Medulla oblongata (tissue), 1 donor: ENCODE results near the gene SELENOI.
"Not testable (repeated sequence)": the region's sequence is repeated elsewhere in the genome, so short reads cannot be mapped to it uniquely, and the experiment has no call there.

Experiments
- DNase-seq: peaks from one replicate; pipeline ENCODE4 v3.0.0-alpha.2; 2015; ENCODE audit errors: extremely low spot score

SELENOI gene

GRCh38 chr2:26356771-26357170 lies 10.8 kb downstream of the SELENOI start:
- DNase-seq: no peak

DNA sequence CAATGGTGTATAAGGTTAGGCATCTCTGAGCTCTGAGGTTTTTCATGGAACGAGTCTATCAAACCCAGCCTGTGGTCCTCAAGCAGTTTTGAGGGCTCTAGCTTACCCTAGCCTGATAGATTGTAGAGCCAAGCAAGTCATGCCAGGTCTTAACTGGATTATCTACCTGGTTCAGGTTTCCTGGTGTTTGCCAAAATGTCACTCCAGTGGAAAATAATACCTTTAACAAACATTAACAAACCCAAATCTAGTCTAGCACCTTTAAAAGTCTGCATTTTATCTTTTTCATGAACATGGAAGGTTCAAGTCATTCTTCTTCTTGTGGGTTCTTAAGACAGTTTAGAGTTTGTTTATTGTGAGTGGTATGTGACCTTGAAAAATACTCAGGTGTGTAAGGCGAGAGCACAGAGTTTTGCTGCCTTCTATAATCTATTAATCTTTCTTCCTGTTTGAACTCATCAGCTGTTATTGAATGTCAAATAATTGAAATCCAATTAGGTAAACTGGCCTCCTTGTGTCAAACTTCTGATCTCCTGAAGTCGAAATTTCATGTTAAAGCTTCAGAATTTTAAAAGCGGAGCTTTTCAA lies 14.0 kb downstream of the SELENOI start:
- DNase-seq: no peak

- DNase-seq: no peak
Observed at GRCh38 chr2:26363323-26363722, 17.4 kb downstream of the SELENOI start.

GRCh38 chr2:26363958-26364357 lies 18.0 kb downstream of the SELENOI start:
- no peak for DNase-seq

DNA sequence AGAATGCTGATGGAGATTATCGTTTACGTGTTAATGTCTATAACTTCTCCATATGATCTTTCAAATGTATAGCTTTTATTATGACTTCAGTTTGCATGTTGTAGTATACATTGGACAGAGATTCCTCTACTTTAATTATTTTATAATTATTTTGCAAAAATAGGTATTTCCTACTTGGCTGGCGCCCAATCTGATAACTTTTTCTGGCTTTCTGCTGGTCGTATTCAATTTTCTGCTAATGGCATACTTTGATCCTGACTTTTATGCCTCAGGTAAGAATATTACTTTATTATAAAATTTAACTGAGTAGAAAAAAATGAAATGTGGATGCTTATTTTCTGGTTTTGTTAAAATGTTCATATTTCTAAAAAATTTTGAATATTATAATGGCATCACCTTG lies 18.7 kb downstream of the SELENOI start:
- DNase-seq: no peak

- DNase-seq: no peak
Observed at GRCh38 chr2:26366957-26367356, 21.0 kb downstream of the SELENOI start.

DNA sequence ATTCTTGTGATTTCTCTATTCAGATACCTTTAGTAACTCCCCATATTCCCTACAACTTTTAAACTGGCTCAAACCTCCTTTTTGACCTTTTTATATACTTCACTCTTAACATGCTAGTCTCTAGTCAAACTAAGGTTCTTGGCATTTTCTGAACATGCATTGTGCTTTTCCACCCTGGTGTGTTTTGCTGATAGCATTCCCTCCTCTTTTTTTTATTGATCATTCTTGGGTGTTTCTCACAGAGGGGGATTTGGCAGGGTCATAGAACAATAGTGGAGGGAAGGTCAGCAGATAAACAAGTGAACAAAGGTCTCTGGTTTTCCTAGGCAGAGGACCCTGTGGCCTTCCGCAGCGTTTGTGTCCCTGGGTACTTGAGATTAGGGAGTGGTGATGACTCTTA lies 23.7 kb downstream of the SELENOI start:
- DNase-seq: not testable (repeated sequence)

DNA sequence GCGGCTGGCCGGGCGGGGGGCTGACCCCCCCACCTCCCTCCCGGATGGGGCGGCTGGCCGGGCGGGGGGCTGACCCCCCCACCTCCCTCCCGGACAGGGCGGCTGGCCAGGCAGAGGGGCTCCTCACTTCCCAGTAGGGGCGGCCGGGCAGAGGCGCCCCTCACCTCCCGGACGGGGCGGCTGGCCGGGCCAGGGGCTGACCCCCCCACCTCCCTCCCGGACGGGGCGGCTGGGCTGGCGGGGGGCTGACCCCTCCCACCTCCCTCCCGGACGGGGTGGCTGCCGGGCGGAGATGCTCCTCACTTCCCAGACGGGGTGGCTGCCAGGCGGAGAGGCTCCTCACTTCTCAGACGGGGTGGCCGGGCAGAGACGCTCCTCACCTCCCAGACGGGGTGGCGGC lies 25.0 kb downstream of the SELENOI start:
- not testable (repeated sequence) for DNase-seq

- DNase-seq: no peak
Observed at GRCh38 chr2:26376799-26377198, 30.9 kb downstream of the SELENOI start.

DNA sequence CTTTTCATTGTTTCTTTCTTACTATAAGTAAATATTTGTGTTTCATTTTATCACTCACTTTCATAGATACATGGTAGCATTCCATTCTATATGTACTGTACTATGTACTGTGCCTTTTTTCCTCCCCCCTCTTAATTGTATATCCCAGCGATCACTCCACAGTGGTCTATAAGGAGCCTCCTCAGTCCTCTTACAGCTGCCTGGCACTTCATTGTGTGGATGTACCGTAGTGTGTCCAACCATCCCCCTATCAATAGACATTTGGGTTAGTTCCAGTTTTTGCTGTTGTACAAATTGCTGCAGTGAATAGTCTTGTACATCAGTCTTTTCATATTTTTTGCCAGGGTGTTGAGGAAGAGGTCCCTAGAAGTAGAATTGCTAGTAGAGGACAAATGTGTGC lies 34.3 kb downstream of the SELENOI start:
- no peak for DNase-seq

DNA sequence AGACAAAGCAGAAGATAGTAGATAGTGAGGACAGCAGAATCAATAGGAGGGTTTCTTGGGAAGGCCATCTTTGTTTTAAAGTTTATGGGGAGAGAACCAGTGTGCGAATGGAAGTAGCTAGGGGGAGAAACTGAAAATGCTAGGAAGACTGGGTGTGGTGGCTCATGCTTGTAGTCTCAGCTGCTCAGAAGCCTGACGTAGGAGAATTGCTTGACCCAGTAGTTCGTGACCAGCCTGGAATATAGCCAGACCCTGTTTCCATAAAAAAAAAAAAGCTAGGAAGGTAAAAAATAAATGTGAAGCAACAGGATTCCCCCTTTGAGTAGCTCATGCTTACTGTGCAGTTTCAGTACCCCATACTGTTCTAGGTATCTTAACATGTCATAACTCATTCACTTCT lies 36.6 kb downstream of the SELENOI start:
- DNase-seq: no peak

- DNase-seq: no peak
Observed at GRCh38 chr2:26384183-26384582, 38.2 kb downstream of the SELENOI start.

- DNase-seq: no peak
Observed at GRCh38 chr2:26384597-26384996, 38.7 kb downstream of the SELENOI start.

GRCh38 chr2:26387189-26387588 lies 41.2 kb downstream of the SELENOI start:
- no peak for DNase-seq

GRCh38 chr2:26394694-26395093 lies 48.8 kb downstream of the SELENOI start:
- DNase-seq: no peak

DNA sequence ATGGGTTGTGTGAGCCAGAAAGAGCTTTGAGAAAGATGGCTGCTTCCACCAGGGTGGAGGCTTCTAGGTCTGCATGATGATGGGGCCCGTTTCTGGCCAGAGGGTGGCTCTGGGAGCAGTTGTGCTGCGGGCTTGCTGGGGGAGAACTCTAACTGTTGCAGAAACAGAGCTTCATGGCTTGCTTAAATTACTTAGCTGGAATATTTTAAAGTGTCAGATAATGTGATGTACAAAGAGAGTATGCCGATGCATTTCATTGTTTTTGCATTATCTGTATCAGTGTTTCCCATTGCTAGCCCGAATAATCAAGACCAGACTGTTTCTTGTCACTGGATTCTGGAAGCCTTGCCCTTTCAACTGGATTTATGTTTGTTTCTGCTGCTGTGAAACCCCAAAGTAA lies 49.5 kb downstream of the SELENOI start:
- DNase-seq: no peak

GRCh38 chr2:26396734-26397298 lies 50.9 kb downstream of the SELENOI start:
- no peak for DNase-seq

DNA sequence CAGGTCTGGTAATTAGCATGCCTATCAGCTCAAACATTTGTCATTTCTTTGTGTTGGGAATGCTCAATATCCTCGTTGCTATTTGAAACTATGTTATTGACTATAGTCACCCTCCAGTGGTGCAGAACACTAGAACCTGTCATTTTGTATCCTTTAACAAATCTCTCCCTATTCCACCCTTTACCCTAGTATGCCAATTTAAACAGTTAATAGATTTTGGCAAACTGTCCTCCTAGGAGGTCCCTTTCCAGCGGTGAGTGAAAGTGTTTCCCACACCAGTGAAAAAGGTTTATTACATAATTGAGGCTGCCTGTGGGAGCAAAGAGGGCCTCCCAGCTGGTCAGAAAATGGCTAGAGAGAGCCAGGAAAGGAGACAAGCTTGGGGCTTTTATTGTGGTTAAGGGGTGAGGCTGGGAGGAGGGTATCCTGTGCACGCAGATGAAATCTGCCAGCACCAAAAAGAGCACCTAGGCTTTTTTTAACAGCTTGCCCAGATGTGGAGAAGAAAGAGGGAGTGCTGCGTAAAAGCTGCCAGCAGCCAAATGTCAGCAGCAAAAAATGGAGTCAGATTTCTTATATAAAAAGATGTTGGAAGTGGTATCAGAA lies 53.9 kb downstream of the SELENOI start:
- DNase-seq: no peak

GRCh38 chr2:26400723-26401122 lies 54.8 kb downstream of the SELENOI start:
- DNase-seq: no peak

DNA sequence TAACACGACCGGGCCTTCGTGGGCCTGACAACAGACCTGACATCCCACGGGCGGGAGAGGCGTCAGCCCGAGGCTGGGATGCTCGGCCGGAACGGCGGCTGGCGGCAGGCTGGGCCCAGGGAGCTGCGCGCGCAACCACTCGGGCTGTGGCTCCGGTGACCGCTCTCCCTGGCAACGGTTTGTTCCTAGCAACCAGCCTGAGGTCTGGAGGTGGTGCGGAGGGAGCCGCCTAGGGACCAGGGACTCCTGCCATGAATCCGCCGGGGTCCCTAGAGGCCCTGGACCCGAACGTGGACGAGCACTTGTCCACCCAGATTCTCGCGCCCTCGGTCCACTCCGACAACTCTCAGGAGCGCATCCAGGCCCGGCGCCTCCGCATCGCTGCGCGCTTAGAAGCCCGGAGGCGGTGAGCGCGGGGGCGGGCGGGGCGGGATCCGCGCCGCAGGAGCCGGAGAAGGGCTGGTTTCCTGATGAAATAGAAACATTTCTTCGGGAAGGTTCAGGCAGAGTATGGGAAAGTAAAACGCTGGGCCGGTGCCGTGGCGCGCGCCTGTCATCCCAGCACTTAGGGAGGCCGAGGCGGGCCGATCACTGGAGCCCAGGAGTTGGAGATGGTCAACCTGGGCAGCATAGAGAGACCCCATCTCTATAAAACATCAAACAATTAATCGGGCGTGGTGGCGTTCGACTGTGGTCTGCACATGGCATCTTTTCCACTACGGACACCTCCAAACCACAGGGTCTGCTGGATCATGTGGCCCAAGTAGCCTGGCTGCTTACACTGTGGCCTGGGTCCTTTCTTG lies 56.0 kb downstream of the SELENOI start, which contains the start of gene DRC1:
TSS of gene DRC1 (plus strand) at position 182 of the 803 bp plus-strand sequence. CDS start at position 252, 70 bp downstream.
- peak; percentile 49 for DNase-seq

DNA sequence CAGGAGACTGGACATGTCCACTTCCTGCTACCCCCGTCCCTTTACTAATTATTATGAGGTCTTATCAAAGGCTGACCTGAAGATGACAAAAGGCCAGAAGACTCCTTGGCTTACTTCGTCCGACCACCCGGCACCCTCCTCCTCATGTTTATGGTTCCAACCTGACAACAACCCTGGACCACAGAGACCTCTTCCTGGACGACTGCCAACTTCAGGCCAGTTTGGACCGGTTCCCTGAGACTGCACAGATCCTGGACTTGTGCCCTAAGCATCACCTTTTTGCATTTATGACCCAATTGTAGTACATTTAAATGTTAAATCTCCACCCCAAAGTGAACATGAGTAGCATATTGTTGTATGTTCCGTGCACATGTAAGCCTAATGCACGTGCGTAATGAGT lies 61.6 kb downstream of the SELENOI start:
- no peak for DNase-seq

DNA sequence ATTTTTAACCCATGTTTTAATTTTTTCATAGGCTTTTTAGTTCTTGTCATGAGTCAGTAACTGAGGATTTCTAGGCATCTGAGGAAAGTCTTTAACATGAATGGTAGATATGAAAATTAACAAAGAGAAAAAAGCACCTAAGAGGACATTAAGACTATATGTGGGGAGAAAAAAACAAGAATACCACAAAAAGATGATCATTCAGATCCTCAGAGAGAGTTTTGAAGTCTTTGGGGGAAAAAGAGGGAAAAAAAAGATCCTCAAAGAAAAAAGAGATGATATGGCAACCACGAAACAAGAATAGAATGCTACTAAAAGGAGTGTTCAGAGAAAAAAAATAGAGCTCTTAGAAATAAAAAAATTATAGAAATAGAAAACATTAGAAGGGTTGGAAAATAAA lies 63.8 kb downstream of the SELENOI start:
- no peak for DNase-seq
